Tibial nerve (tissue), 4 donors: Measurements from ENCODE around the gene GRIN2A. TPM values are rescaled to one million over a fixed set of nuclear protein-coding genes. Genes with fewer than 3 reads are reported as not detected.

Experiments used
- DNase-seq, 2 donors: peaks; one replicate each; pipeline ENCODE4 v3.0.0-alpha.2; 2019; ENCODE audit warnings: low spot score in 2 of 2
- H3K27ac ChIP-seq, 4 donors: fragments of 200-600 bp; sonication (generic) in 3 of 4; one replicate each; pipeline ENCODE4 v1.5.1; 2017 to 2019; ENCODE audit warnings: mild to moderate bottlenecking in 1 of 4
- H3K27me3 ChIP-seq, 2 donors: fragments of 200-600 bp; sonication (generic) in 1 of 2; one replicate each; pipeline versions ENCODE4 v1.5.1 to v1.6.0; 2017 to 2019
- H3K36me3 ChIP-seq, 3 donors: fragments of 200-600 bp; sonication (generic); one replicate each; pipeline ENCODE4 v1.5.1; 2018 to 2019
- H3K4me1 ChIP-seq, 4 donors: fragments of 200-600 bp; sonication (generic) in 3 of 4; one replicate each; pipeline ENCODE4 v1.5.1; 2017 to 2019
- H3K4me3 ChIP-seq, 4 donors: fragments of 200-600 bp; sonication (generic) in 3 of 4; one replicate each; pipeline ENCODE4 v1.5.1; 2017 to 2019; ENCODE audit warnings: mild to moderate bottlenecking in 1 of 4, moderate library complexity in 1 of 4
- H3K9me3 ChIP-seq, 4 donors: fragments of 200-600 bp; sonication (generic) in 3 of 4; one replicate each; pipeline ENCODE4 v1.5.1; 2017 to 2019
- EP300 ChIP-seq, 2 donors: sonication (generic); formaldehyde crosslinking; IDR thresholded peaks; one replicate each; pipeline ENCODE4 v1.6.1; 2017; ENCODE audit warnings: antibody characterized with exemption in 2 of 2, mild to moderate bottlenecking in 1 of 2
- POLR2A ChIP-seq, 2 donors: fragments of 450-650 bp; IDR thresholded peaks; one replicate each; pipeline ENCODE4 v1.6.1; 2017; ENCODE audit warnings: antibody characterized with exemption in 2 of 2, mild to moderate bottlenecking in 2 of 2, moderate library complexity in 2 of 2
- WGBS, 2 donors: methylation state at CpG; one replicate each; pipeline ENCODE4 v1.1.5; 2018; 5-methylcytosine and 5-hydroxymethylcytosine counted together
- total RNA-seq, 4 donors: library from RNA; depleted of rRNA; stranded (reverse); fragments of >200 nt; gene quantifications; one replicate each; pipeline ENCODE4 v1.1.0, GENCODE V29; 2016
- TF ChIP-seq, protein P1 (sequence below), 5 experiments: fragments of 200-600 bp in 3 of 5; fragments of 450-650 bp in 2 of 5; sonication (generic) in 3 of 5; IDR thresholded peaks; one replicate each; pipeline ENCODE4 v1.5.1; 2016 to 2019; ENCODE audit warnings: antibody characterized with exemption in 5 of 5, mild to moderate bottlenecking in 3 of 5, moderate library complexity in 2 of 5

GRIN2A gene
- total RNA-seq, 4 donors from 2014 or later = under 0.01 to 0.44 (median 0.39) TPM; not detected in 1

DNA sequence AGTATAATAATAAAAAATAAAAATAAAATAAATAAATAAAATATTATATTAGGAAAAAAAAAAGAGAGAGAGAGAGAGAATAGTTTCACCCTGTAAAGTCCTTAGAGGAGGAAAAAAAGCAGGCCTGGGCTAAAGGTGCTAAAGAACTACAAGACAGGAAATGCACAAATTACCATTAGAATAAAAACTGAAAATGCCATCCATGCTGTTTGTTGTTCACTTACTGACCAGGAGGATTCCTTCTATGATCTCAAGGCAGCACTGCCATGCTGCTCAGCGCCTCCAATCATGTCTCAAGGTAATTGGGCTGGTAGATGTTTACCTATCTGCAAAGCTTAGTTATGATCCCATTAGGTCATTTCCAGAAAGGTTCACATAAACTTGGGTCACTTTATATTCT is 201.2 kb downstream of the GRIN2A start:
- 64 to 77% methylated on average over 1 of the region's 1 CpG for WGBS, 2 donors
- H3K27ac ChIP-seq = no peak overlapping the region

DNA sequence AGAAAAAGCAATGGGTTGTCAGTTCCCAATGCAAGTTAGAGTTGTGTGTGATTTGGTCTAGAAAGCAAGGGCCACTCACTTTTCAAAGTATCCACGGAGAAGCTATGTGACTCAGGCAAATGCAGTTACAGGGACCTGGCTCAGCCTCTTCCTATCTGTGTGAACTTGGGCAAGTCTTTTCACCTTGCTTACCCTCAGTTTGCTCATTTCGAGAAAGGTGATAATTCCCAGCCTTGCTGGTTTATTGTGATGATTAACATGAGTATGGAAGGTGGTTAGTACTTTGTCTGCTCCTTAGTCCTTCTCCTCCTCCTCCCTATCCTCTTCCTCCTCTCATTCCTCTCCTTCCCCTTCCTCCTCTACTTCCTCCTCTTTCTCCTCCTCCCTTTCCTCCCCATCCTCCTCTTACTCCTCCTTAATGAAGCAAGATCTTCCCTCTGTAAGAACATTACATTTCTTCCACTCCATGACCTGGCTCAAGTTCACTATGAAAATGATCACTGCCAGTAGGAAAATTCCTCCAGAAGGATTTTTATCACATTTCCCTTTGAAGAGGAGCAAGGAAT is 204.0 kb downstream of the GRIN2A start:
- Histone ChIP-seq H3K9me3 (peaks cover 0 to 4% (median 0%) of the 10 kb centered on the region in 4 donors), H3K27ac (no peak overlapping the region), H3K4me3 (no peak overlapping the region), H3K36me3 (no peaks in the 10 kb centered on the region), H3K27me3 (no peaks in the 10 kb centered on the region), H3K4me1 (no peaks in the 10 kb centered on the region)
- 76 to 77% methylated on average over 2 of the region's 2 CpGs for WGBS, 2 donors
- no peak for DNase-seq
- TF ChIP-seq POLR2A (IDR thresholded peaks at IDR 0.05) = no peak
- TF ChIP-seq EP300 (IDR thresholded peaks at IDR 0.05) = no peak
- TF ChIP-seq, protein P1, sequence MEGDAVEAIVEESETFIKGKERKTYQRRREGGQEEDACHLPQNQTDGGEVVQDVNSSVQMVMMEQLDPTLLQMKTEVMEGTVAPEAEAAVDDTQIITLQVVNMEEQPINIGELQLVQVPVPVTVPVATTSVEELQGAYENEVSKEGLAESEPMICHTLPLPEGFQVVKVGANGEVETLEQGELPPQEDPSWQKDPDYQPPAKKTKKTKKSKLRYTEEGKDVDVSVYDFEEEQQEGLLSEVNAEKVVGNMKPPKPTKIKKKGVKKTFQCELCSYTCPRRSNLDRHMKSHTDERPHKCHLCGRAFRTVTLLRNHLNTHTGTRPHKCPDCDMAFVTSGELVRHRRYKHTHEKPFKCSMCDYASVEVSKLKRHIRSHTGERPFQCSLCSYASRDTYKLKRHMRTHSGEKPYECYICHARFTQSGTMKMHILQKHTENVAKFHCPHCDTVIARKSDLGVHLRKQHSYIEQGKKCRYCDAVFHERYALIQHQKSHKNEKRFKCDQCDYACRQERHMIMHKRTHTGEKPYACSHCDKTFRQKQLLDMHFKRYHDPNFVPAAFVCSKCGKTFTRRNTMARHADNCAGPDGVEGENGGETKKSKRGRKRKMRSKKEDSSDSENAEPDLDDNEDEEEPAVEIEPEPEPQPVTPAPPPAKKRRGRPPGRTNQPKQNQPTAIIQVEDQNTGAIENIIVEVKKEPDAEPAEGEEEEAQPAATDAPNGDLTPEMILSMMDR (IDR thresholded peaks at IDR 0.05) = no peak

More for the DNA sequence above, 201.2 kb downstream of the GRIN2A start:
- Histone ChIP-seq H3K9me3 (no peaks in the 10 kb centered on the region), H3K27me3 (no peaks in the 10 kb centered on the region), H3K4me3 (no peak overlapping the region), H3K4me1 (no peaks in the 10 kb centered on the region), H3K36me3 (no peaks in the 10 kb centered on the region)
- DNase-seq = no peak
- TF ChIP-seq, protein P1 (IDR thresholded peaks at IDR 0.05) = no peak
- TF ChIP-seq POLR2A (IDR thresholded peaks at IDR 0.05) = no peak

DNA sequence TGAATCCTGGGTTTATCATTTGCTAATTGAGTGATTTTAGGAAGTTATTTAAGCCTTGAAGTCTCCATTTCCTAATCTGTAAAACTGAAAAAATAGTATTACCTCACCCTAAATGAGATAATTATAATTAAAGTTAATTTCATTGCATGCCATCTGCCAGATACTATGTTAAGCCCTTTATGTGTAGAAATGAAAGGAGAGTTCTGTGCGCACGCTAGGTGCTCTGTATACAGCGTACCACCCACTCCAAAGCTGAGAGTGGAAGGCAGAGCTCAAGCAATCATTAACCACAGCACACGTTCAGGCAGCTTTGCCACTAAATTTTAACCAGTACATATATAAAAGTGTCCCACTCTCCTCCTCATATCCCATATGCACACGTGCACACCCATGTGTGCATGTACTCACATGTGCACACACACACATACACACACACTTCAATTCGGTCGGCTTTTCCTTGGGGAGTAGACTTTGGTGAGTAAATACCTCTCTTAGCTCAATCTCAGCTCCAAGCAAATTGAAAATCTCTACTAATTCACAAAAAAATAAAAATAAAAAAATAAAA is 204.8 kb downstream of the GRIN2A start:
- DNase-seq = no peak
- TF ChIP-seq EP300 (IDR thresholded peaks at IDR 0.05) (no peak), POLR2A (IDR thresholded peaks at IDR 0.05) (no peak)
- TF ChIP-seq, protein P1 (IDR thresholded peaks at IDR 0.05) = no peak
- no peaks in the 10 kb centered on the region for H3K27me3 ChIP-seq
- no peaks in the 10 kb centered on the region for H3K4me1 ChIP-seq
- WGBS, 2 donors = 79 to 81% methylated on average over 7 of the region's 7 CpGs
- H3K4me3 ChIP-seq = no peak overlapping the region
- no peaks in the 10 kb centered on the region for H3K36me3 ChIP-seq
- peaks cover 0 to 4% (median 0%) of the 10 kb centered on the region in 4 donors for H3K9me3 ChIP-seq
- H3K27ac ChIP-seq = no peak overlapping the region

DNA sequence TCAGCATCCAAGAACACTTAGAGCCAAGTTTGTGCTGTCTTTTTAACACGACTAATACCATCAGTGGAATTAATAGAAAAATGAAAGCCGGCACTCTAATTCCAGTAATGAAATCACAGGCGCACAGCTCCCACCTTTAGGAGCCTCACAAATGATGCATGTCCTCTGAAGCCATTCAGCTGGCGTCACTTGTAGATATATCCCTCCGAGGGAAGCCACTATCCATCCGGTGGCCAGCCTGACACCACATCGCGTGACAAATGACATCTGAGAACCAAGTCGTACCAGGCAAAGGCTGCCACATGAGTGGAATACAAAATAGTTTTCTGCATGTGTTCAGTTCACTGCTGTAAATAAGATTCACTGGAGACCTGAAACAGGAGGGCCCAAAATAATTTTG is 205.6 kb downstream of the GRIN2A start:
- no peaks in the 10 kb centered on the region for H3K36me3 ChIP-seq
- DNase-seq = no peak
- no peaks in the 10 kb centered on the region for H3K27me3 ChIP-seq
- peaks cover 0 to 4% (median 0%) of the 10 kb centered on the region in 4 donors for H3K9me3 ChIP-seq
- H3K27ac ChIP-seq = no peak overlapping the region
- H3K4me1 ChIP-seq = no peaks in the 10 kb centered on the region
- H3K4me3 ChIP-seq = no peak overlapping the region
- TF ChIP-seq POLR2A (IDR thresholded peaks at IDR 0.05) (no peak), EP300 (IDR thresholded peaks at IDR 0.05) (no peak)
- TF ChIP-seq, protein P1 (IDR thresholded peaks at IDR 0.05) = no peak
- WGBS, 2 donors = 85 to 91% methylated on average over 9 of the region's 9 CpGs

DNA sequence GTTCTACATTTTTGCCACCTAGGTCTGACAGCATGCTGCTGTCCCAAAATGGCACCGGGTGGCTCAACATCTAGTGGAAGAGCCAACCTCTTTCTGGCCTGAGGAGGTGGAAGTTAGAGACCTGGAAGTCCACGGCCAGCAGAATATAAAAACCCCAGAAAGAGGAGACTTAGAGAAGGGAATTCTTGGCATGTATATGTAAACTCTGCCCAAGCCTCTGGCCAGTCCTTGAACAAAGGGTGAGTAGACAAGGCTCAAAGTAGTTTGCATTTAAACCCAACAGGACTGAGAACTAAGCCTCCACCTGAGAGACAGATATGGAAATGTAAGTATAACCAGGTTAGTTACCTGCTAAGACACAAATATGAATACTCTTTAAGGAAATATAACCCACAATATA is 210.3 kb downstream of the GRIN2A start:
- TF ChIP-seq POLR2A (IDR thresholded peaks at IDR 0.05) (no peak), EP300 (IDR thresholded peaks at IDR 0.05) (no peak)
- TF ChIP-seq, protein P1 (IDR thresholded peaks at IDR 0.05) = no peak
- 64 to 79% methylated on average over 2 of the region's 2 CpGs for WGBS, 2 donors

More for the DNA sequence above, 210.3 kb downstream of the GRIN2A start:
- Histone ChIP-seq H3K27ac (no peak overlapping the region), H3K27me3 (no peaks in the 10 kb centered on the region), H3K4me3 (no peak overlapping the region), H3K4me1 (no peaks in the 10 kb centered on the region), H3K36me3 (no peaks in the 10 kb centered on the region), H3K9me3 (peaks cover 0 to 4% (median 0%) of the 10 kb centered on the region in 4 donors)
- DNase-seq = no peak
